AG10803 (cell line): ENCODE results near the gene GLRX5.

ENCODE experiments used
- DNase-seq: peaks from one replicate; pipeline ENCODE4 v3.0.0; 2010; ENCODE audit warnings: low read depth
- H3K4me3 ChIP-seq: 2 replicates; pipeline ENCODE4 v1.5.1; 2011; ENCODE audit warnings: mild to moderate bottlenecking, low read length, control low read depth
- CTCF ChIP-seq: conservative IDR thresholded peaks from 2 replicates; pipeline ENCODE4 v1.5.1; 2011; ENCODE audit warnings: mild to moderate bottlenecking, low read length, control low read depth, inconsistent platforms

Gene GLRX5

GRCh38 chr14:95489214-95490137 lies 45.4 kb upstream of the GLRX5 start:
- no peak overlapping the region for H3K4me3 ChIP-seq
- no peak for DNase-seq
- TF ChIP-seq CTCF: no peak

- no peak overlapping the region for H3K4me3 ChIP-seq
- no peak for DNase-seq
- TF ChIP-seq CTCF: no peak
Measured at GRCh38 chr14:95490138-95490509, 44.7 kb upstream of the GLRX5 start.

- no peak for TF ChIP-seq CTCF
- no peak overlapping the region for H3K4me3 ChIP-seq
Measured at GRCh38 chr14:95490727-95491451, 44.0 kb upstream of the GLRX5 start.

GRCh38 chr14:95491936-95492608 lies 42.8 kb upstream of the GLRX5 start:
- DNase-seq: no peak
- H3K4me3 ChIP-seq: no peak overlapping the region
- no peak for TF ChIP-seq CTCF

More at GRCh38 chr14:95490727-95491451, 44.0 kb upstream of the GLRX5 start:
- DNase-seq: no peak

GRCh38 chr14:95493503-95493902 lies 41.3 kb upstream of the GLRX5 start:
- no peak for DNase-seq
- TF ChIP-seq CTCF: no peak
- H3K4me3 ChIP-seq: no peak overlapping the region

- TF ChIP-seq CTCF: no peak
- H3K4me3 ChIP-seq: no peak overlapping the region
- DNase-seq: no peak
Measured at GRCh38 chr14:95493976-95494375, 40.9 kb upstream of the GLRX5 start.
